CD14-positive monocyte (primary cell): Measurements from ENCODE around the gene ANKRD13D. TPM values are rescaled to one million over a fixed set of nuclear protein-coding genes. Genes with fewer than 3 reads are reported as not detected.

Experiments used
- DNase-seq, 3 donors: peaks; one replicate each; pipeline ENCODE4 v3.0.0-alpha.2; 2011 to 2022
- H2AFZ ChIP-seq: 2 replicates; pipeline ENCODE4 v1.6.0; 2012; ENCODE audit warnings: mild to moderate bottlenecking, low read depth, low read length, inconsistent platforms; ENCODE audit not compliant: insufficient read depth, poor library complexity, severe bottlenecking
- H3K27ac ChIP-seq, 2 donors: 1 replicate in 1 of 2; 2 replicates in 1 of 2; pipeline ENCODE4 v1.5.1; 2012 to 2013; ENCODE audit warnings: low read length in 2 of 2, control low read depth in 1 of 2, inconsistent platforms in 1 of 2, low read depth in 1 of 2, mild to moderate bottlenecking in 1 of 2
- H3K27me3 ChIP-seq, 2 donors: one replicate each; pipeline versions ENCODE4 v1.6.0 to v1.6.1; 2011 to 2013; ENCODE audit warnings: low read length in 2 of 2; ENCODE audit not compliant: control insufficient read depth in 2 of 2, insufficient read depth in 2 of 2
- H3K36me3 ChIP-seq, 2 donors: replicated peaks in 1 of 2; 1 replicate in 1 of 2; 2 replicates in 1 of 2; pipeline versions ENCODE4 v1.5.1 to v1.6.1; 2012 to 2013; ENCODE audit warnings: low read length in 2 of 2, control low read depth in 1 of 2, inconsistent platforms in 1 of 2, mild to moderate bottlenecking in 1 of 2; ENCODE audit not compliant: insufficient read depth in 2 of 2, control insufficient read depth in 1 of 2
- H3K4me1 ChIP-seq, 2 donors: 1 replicate in 1 of 2; 2 replicates in 1 of 2; pipeline versions ENCODE4 v1.5.1 to v1.6.1; 2012 to 2013; ENCODE audit warnings: low read length in 2 of 2, control low read depth in 1 of 2, inconsistent platforms in 1 of 2, mild to moderate bottlenecking in 1 of 2, moderate library complexity in 1 of 2; ENCODE audit not compliant: insufficient read depth in 2 of 2, control insufficient read depth in 1 of 2
- H3K4me2 ChIP-seq: replicated peaks from 2 replicates; pipeline ENCODE3; 2012; ENCODE audit warnings: low read length, moderate library complexity, mild to moderate bottlenecking; ENCODE audit not compliant: poor library complexity, severe bottlenecking; ENCODE audit errors: extremely low read depth
- H3K4me3 ChIP-seq, 3 experiments: fragments of 200-600 bp in 1 of 3; sonication (generic) in 1 of 3; replicated peaks in 1 of 3; 1 replicate in 2 of 3; 2 replicates in 1 of 3; pipeline ENCODE4 v1.5.1; 2011 to 2013; ENCODE audit warnings: low read length in 3 of 3, mild to moderate bottlenecking in 3 of 3, control low read depth in 2 of 3, low read depth in 2 of 3, inconsistent platforms in 1 of 3, moderate library complexity in 1 of 3
- H3K79me2 ChIP-seq: 2 replicates; pipeline ENCODE4 v1.6.0; 2012; ENCODE audit warnings: mild to moderate bottlenecking, control low read depth, inconsistent platforms, low read length, moderate library complexity; ENCODE audit not compliant: insufficient read depth
- H3K9ac ChIP-seq: 2 replicates; pipeline ENCODE4 v1.6.0; 2017; ENCODE audit warnings: low read length, mild to moderate bottlenecking; ENCODE audit not compliant: insufficient read depth, poor library complexity, severe bottlenecking
- H3K9me3 ChIP-seq, 2 donors: replicated peaks in 1 of 2; 1 replicate in 1 of 2; 2 replicates in 1 of 2; pipeline versions ENCODE4 v1.5.1 to v1.6.1; 2012 to 2013; ENCODE audit warnings: low read length in 2 of 2, control low read depth in 1 of 2; ENCODE audit not compliant: control insufficient read depth in 1 of 2, insufficient read depth in 1 of 2
- H4K20me1 ChIP-seq: 2 replicates; pipeline ENCODE4 v1.6.0; 2012; ENCODE audit warnings: mild to moderate bottlenecking, low read length, control low read depth, moderate library complexity; ENCODE audit not compliant: insufficient read depth
- H3K27ac Mint-ChIP-seq, 7 donors: one replicate each; pipeline ENCODE4 v1.8.0; 2020; ENCODE audit warnings: mild to moderate bottlenecking in 7 of 7, mixed read lengths in 7 of 7, moderate library complexity in 6 of 7, inconsistent platforms in 2 of 7
- H3K27me3 Mint-ChIP-seq, 3 donors: one replicate each; pipeline ENCODE4 v1.8.0; 2021 to 2022; ENCODE audit warnings: low read depth in 3 of 3, mild to moderate bottlenecking in 3 of 3, mixed read lengths in 3 of 3, moderate library complexity in 3 of 3, inconsistent platforms in 1 of 3
- H3K36me3 Mint-ChIP-seq, 2 donors: one replicate each; pipeline ENCODE4 v1.8.0; 2020; ENCODE audit warnings: mixed read lengths in 2 of 2, inconsistent platforms in 1 of 2, mild to moderate bottlenecking in 1 of 2
- H3K4me1 Mint-ChIP-seq: one replicate; pipeline ENCODE4 v1.8.0; 2020; ENCODE audit warnings: mild to moderate bottlenecking, mixed read lengths
- H3K4me3 Mint-ChIP-seq, 2 donors: one replicate each; pipeline ENCODE4 v1.8.0; 2020; ENCODE audit warnings: mild to moderate bottlenecking in 2 of 2, mixed read lengths in 2 of 2, moderate library complexity in 1 of 2
- H3K9me3 Mint-ChIP-seq, 7 donors: one replicate each; pipeline ENCODE4 v1.8.0; 2020 to 2022; ENCODE audit warnings: mixed read lengths in 7 of 7, mild to moderate bottlenecking in 6 of 7, moderate library complexity in 6 of 7, inconsistent platforms in 2 of 7
- CTCF ChIP-seq: fragments of 200-600 bp; IDR thresholded peaks from one replicate; pipeline ENCODE4 v1.8.0; 2022; ENCODE audit warnings: antibody characterized with exemption, mild to moderate bottlenecking
- WGBS: methylation state at CpG from one replicate; pipeline ENCODE4 v1.1.5; 2013; ENCODE audit warnings: missing lambda C conversion rate; ENCODE audit not compliant: insufficient coverage; 5-methylcytosine and 5-hydroxymethylcytosine counted together
- intact Hi-C, 2 donors: fragments of 100-400 bp; cut with micrococcal nuclease; formaldehyde crosslinking; loops; one replicate each; pipeline versions ENCODE4 v1.15.0 to v1.15.1; 2023
- polyA plus RNA-seq, 3 donors: library from polyadenylated mRNA; depleted of rRNA in 1 of 3; unstranded in 2 of 3; stranded (reverse) in 1 of 3; fragments of 300-500 nt in 2 of 3; fragments of >200 nt in 1 of 3; fragmentation: Illumina TruSeq in 2 of 3; gene quantifications; 1 replicate in 2 of 3; 2 replicates in 1 of 3; pipeline ENCODE4 v1.2.3, GENCODE V29; 2012 to 2021

Gene ANKRD13D
- polyA plus RNA-seq, 3 donors, result 9.1 to 389 (median 10.3) TPM

DNA sequence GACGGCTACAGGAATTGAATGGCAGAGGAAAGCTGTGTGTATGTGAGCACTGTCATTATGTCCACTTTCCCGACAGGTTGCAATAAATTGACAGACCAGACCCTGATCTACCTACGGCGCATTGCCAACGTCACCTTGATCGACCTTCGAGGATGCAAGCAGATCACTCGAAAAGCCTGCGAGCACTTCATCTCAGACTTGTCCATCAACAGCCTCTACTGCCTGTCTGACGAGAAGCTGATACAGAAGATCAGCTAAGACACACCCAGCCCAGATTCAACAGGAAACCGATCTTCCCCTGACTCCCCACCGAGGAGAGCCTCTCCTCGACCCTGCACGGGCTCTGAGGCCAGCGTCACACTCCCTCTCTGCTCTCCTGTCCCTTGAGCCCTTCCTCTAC lies 34.3 kb upstream of the ANKRD13D start:
- Histone ChIP-seq H4K20me1 (peaks cover 92% of the 10 kb centered on the region), H3K27me3 (no peaks in the 10 kb centered on the region), H3K9ac (no peak overlapping the region), H3K4me1 (peaks cover 0 to 7% of the 10 kb centered on the region in 2 donors), H3K4me3 (no peak overlapping the region), H3K79me2 (peaks cover 19% of the 10 kb centered on the region), H2AFZ (no peak overlapping the region), H3K9me3 (no peaks in the 10 kb centered on the region), H3K4me2 (no peak overlapping the region), H3K36me3 (peaks cover 75 to 76% of the 10 kb centered on the region in 2 donors), H3K27ac (no peak overlapping the region)
- Mint-ChIP-seq H3K27ac (no peak overlapping the region), H3K9me3 (no peaks in the 10 kb centered on the region), H3K36me3 (peaks cover 70 to 87% of the 10 kb centered on the region in 2 donors), H3K27me3 (peaks cover 1 to 4% (median 3%) of the 10 kb centered on the region in 3 donors), H3K4me1 (peaks cover 8% of the 10 kb centered on the region), H3K4me3 (no peak overlapping the region)
- no peak for DNase-seq
- 99% methylated on average over 10 of the region's 15 CpGs for WGBS
- intact Hi-C loops, result no loop called here
- TF ChIP-seq CTCF, result no peak

DNA sequence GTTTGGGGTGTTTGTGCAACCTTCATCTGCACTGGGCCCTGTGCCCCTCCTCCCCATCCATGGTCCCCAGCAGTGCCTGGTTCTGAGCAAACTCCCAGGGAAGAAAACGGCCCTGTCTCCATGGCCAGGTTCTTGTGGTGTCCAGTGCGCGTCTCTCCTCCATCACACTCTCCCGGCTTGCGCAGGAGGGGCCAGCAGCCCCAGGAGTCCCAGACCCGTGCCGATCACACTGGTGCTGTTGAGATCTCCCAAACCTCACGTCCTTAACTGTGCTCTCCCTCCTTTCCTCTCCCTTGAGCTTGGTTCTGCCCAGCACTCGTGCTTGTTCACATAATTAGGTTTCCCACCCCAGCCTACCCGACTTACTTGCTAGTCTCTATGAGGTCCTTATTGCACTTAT lies 33.8 kb upstream of the ANKRD13D start:
- DNase-seq, result no peak
- intact Hi-C loops, result no loop called here
- Histone ChIP-seq H3K79me2 (peaks cover 14% of the 10 kb centered on the region), H3K4me2 (no peak overlapping the region), H4K20me1 (peaks cover 87% of the 10 kb centered on the region), H3K4me3 (no peak overlapping the region), H3K27me3 (no peaks in the 10 kb centered on the region), H3K9ac (no peak overlapping the region), H3K9me3 (no peaks in the 10 kb centered on the region), H2AFZ (no peak overlapping the region), H3K36me3 (peaks cover 69 to 70% of the 10 kb centered on the region in 2 donors), H3K4me1 (peaks cover 0 to 7% of the 10 kb centered on the region in 2 donors), H3K27ac (peak overlapping the region in 1 of 2 donors; percentile 6)
- Mint-ChIP-seq H3K27ac (peak overlapping the region in 1 of 7 donors; percentile 46), H3K27me3 (peaks cover 4 to 6% (median 5%) of the 10 kb centered on the region in 3 donors), H3K9me3 (no peaks in the 10 kb centered on the region), H3K4me3 (no peak overlapping the region), H3K4me1 (peaks cover 8% of the 10 kb centered on the region), H3K36me3 (peaks cover 65 to 82% of the 10 kb centered on the region in 2 donors)
- WGBS, result 96% methylated on average over 5 of the region's 10 CpGs
- TF ChIP-seq CTCF, result no peak
